ENCODE results near the gene CMKLR1.

- TF ChIP-seq POLR2A (IDR thresholded peaks at IDR 0.05; ENCODE audit: low read depth, low read length) (no peak), CTCF (IDR thresholded peaks at IDR 0.05; ENCODE audit: extremely low read depth in 1 of 2, insufficient read depth in 1 of 2, low read depth in 1 of 2, low read length in 2 of 2) (no peak)
Measured at GRCh38 chr12:108303703-108304102, 35.4 kb downstream of the CMKLR1 start.
